IgD-negative memory B cell (primary cell): ENCODE results near the gene OSBPL2. TPM values are rescaled to one million over a fixed set of nuclear protein-coding genes. Genes with fewer than 3 reads are reported as not detected.

Source experiments
- H3K27ac Mint-ChIP-seq, 3 donors: one replicate each; pipeline ENCODE4 v1.8.0; 2020 to 2022; ENCODE audit warnings: mild to moderate bottlenecking in 3 of 3, mixed read lengths in 3 of 3, moderate library complexity in 1 of 3
- H3K27me3 Mint-ChIP-seq: one replicate; pipeline ENCODE4 v1.8.0; 2021; ENCODE audit warnings: mixed read lengths
- H3K36me3 Mint-ChIP-seq: one replicate; pipeline ENCODE4 v1.8.0; 2020; ENCODE audit warnings: mild to moderate bottlenecking, mixed read lengths
- H3K4me1 Mint-ChIP-seq, 3 donors: one replicate each; pipeline ENCODE4 v1.8.0; 2020 to 2022; ENCODE audit warnings: mixed read lengths in 3 of 3, mild to moderate bottlenecking in 1 of 3
- H3K4me3 Mint-ChIP-seq, 4 donors: one replicate each; pipeline ENCODE4 v1.8.0; 2020 to 2022; ENCODE audit warnings: mild to moderate bottlenecking in 4 of 4, mixed read lengths in 4 of 4, moderate library complexity in 3 of 4
- H3K9me3 Mint-ChIP-seq, 3 donors: one replicate each; pipeline ENCODE4 v1.8.0; 2020 to 2021; ENCODE audit warnings: mixed read lengths in 3 of 3, mild to moderate bottlenecking in 1 of 3
- polyA plus RNA-seq: library from polyadenylated mRNA; unstranded; fragments of 300-500 nt; fragmentation: Illumina TruSeq; gene quantifications from one replicate; pipeline ENCODE4 v1.2.3, GENCODE V29; 2021

OSBPL2 gene
- polyA plus RNA-seq, 1 donor from 2014 or later = 25.6 TPM

DNA sequence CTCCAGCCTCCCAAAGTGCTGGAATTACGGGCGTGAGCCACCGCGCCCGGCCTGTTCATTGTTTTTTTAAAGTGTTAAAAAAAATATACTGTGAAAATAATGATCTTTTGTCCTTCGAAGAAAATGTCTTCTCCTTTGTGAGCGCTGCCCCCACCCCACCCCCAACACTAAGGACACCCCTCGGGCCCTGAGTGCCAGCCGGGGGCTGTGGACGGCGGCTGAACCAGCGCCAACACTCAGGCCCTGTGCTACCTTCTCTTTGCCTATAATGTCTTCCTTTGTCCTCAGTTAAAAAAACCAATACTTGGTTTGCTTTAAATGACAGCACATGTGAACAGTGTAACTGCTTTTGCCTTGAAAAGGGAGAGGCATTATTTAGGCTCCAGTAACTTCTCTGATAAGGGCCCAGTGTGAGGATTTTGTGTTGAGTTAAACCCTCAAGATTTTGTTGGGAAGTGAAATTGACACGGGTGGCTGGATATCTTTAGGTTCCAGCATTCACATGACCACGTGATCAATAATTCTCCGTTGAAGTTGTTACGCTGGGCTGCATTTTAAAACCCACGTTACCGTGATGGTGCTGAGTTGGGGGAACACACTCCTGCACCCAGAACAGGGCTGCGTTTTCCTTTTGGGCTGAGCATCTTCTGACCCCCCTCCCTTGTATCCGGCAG lies 54.9 kb downstream of the OSBPL2 start:
- Mint-ChIP-seq H3K4me1 (peaks cover 14 to 22% (median 18%) of the 10 kb centered on the region in 3 donors), H3K4me3 (peak overlapping the region in 1 of 4 donors; percentile 73), H3K9me3 (no peaks in the 10 kb centered on the region), H3K27ac (no peak overlapping the region), H3K36me3 (peaks cover 9% of the 10 kb centered on the region), H3K27me3 (no peaks in the 10 kb centered on the region)

- Mint-ChIP-seq H3K9me3 (no peaks in the 10 kb centered on the region), H3K27me3 (no peaks in the 10 kb centered on the region), H3K4me3 (peak overlapping the region in 2 of 4 donors; percentile 22 to 39), H3K27ac (no peak overlapping the region), H3K36me3 (peaks cover 5% of the 10 kb centered on the region), H3K4me1 (peaks cover 14 to 22% (median 18%) of the 10 kb centered on the region in 3 donors)
Measured at GRCh38 chr20:62293946-62294345, 55.6 kb downstream of the OSBPL2 start.

- peak overlapping the region in 1 of 3 donors; percentile 15 for H3K27ac Mint-ChIP-seq
- H3K9me3 Mint-ChIP-seq = no peaks in the 10 kb centered on the region
- H3K27me3 Mint-ChIP-seq = no peaks in the 10 kb centered on the region
- H3K36me3 Mint-ChIP-seq = peaks cover 5% of the 10 kb centered on the region
- H3K4me3 Mint-ChIP-seq = peak overlapping the region in 2 of 4 donors; percentile 23 to 36
- H3K4me1 Mint-ChIP-seq = peaks cover 14 to 23% (median 18%) of the 10 kb centered on the region in 3 donors
Measured at GRCh38 chr20:62294516-62294915, 56.2 kb downstream of the OSBPL2 start.

DNA sequence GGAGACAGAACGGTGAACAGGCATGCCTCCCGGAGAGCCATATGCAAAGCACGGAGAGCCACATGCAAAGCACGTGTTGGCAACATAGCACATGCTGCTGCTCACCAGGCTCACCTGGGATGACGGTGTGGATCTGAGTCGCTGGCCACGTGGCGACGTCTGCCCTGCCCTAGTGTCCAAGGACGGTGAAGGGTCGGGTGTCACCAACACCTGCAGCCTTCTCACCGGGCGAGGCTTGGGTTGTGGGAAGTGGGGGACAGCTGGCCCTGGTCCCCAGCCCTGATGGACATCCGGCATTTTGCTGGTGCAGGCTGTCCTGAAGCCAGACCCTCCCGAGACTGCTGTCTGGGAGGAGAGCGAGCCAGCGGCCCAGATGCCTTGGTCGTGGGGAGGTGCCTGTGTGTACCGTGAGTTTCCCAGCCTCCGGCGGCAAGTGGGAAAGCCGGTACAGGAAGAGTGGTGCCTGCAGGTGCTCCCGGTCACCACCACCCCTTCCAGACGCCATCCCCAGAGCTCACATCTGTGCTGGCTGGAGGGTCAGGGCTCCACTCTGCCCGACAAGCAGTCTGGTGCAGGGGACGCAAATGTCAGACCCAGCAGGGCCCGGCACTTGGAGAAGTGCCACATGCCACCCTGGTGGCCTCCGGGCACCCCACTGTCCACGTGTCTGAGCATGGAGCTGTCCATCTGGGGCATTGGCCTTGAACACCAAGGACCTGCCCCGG lies 58.6 kb downstream of the OSBPL2 start:
- Mint-ChIP-seq H3K4me1 (peaks cover 14 to 28% (median 18%) of the 10 kb centered on the region in 3 donors), H3K9me3 (no peaks in the 10 kb centered on the region), H3K36me3 (peaks cover 3% of the 10 kb centered on the region), H3K27ac (no peak overlapping the region), H3K27me3 (no peaks in the 10 kb centered on the region), H3K4me3 (no peak overlapping the region)

- H3K27ac Mint-ChIP-seq = no peak overlapping the region
- peaks cover 3% of the 10 kb centered on the region for H3K36me3 Mint-ChIP-seq
- no peaks in the 10 kb centered on the region for H3K9me3 Mint-ChIP-seq
- no peaks in the 10 kb centered on the region for H3K27me3 Mint-ChIP-seq
- H3K4me1 Mint-ChIP-seq = peaks cover 11 to 25% (median 16%) of the 10 kb centered on the region in 3 donors
- H3K4me3 Mint-ChIP-seq = no peak overlapping the region
Measured at GRCh38 chr20:62297449-62298227, 59.3 kb downstream of the OSBPL2 start.

DNA sequence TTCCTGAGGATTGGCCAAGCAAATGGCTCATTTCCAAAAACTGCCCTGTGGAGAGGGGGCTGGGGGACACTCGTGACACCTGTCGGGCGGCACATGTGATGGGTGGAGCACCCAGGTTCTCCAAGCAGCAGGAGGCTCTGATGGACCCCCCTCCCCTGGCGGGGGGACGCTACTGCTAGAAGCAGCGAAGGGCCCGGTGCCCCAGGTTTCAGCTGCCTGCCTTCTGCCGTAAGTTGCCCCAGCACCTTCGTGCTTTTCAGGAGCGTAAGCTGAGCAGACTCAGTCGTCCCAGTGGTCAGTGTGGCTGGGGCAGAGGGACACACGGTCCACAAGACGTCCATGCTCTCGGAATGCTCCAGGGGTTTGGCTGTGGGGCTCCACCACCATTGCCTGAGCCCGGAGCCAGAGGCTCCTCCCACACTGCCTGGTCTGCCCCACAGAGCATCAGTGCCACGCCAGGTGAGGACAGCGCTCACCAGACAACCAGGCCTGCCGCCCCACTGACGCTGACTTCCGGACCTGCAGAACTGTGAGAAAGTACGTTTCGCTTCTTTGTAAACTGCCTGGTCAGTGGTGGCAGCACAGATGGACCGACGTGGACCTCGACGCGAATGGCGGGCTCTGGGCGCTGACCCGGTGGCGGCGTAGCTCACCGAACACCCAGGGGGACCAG lies 60.4 kb downstream of the OSBPL2 start:
- Mint-ChIP-seq H3K36me3 (peaks cover 3% of the 10 kb centered on the region), H3K4me1 (peaks cover 11 to 20% (median 18%) of the 10 kb centered on the region in 3 donors), H3K27me3 (no peaks in the 10 kb centered on the region), H3K9me3 (no peaks in the 10 kb centered on the region), H3K4me3 (no peak overlapping the region), H3K27ac (no peak overlapping the region)

GRCh38 chr20:62299666-62300236 lies 61.4 kb downstream of the OSBPL2 start:
- Mint-ChIP-seq H3K27ac (peak overlapping the region in 1 of 3 donors; percentile 53), H3K36me3 (no peaks in the 10 kb centered on the region), H3K27me3 (no peaks in the 10 kb centered on the region), H3K9me3 (no peaks in the 10 kb centered on the region), H3K4me1 (peaks cover 6 to 19% (median 17%) of the 10 kb centered on the region in 3 donors), H3K4me3 (no peak overlapping the region)

- H3K27me3 Mint-ChIP-seq = no peaks in the 10 kb centered on the region
- peaks cover 6 to 19% (median 17%) of the 10 kb centered on the region in 3 donors for H3K4me1 Mint-ChIP-seq
- no peak overlapping the region for H3K4me3 Mint-ChIP-seq
- no peaks in the 10 kb centered on the region for H3K36me3 Mint-ChIP-seq
- no peak overlapping the region for H3K27ac Mint-ChIP-seq
- no peaks in the 10 kb centered on the region for H3K9me3 Mint-ChIP-seq
Measured at GRCh38 chr20:62300319-62300718, 62.0 kb downstream of the OSBPL2 start.

DNA sequence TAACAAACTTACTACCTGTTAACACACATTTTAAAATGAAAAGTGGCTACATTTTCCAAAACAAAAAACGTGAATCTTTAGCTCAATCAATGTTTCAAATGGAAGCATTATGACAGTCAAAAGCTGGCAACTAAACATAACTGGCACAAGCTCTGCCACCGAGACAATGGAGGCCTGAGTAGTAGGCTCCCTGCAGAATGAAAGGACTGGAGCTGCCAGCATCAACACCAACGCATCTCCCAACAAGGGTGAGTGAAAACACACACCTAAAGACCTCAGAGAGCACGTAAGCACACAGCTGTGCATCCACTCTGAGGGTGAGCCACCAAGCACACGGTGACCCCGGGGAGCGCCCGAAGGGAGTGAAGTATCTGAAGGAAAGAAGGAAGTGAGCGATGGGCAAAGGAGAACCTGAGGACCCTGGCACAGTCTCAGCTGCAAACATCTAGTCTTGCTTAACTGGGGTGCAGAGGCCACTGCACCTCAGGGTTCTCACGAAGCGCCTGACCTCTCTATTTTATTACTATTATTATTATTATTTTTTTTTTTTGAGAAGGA lies 62.9 kb downstream of the OSBPL2 start:
- Mint-ChIP-seq H3K4me3 (peak overlapping the region in 3 of 4 donors; percentile 39 to 73 (median 69)), H3K36me3 (no peaks in the 10 kb centered on the region), H3K9me3 (no peaks in the 10 kb centered on the region), H3K27ac (peak overlapping the region in 1 of 3 donors; percentile 97), H3K27me3 (no peaks in the 10 kb centered on the region), H3K4me1 (peaks cover 6 to 22% (median 15%) of the 10 kb centered on the region in 3 donors)

DNA sequence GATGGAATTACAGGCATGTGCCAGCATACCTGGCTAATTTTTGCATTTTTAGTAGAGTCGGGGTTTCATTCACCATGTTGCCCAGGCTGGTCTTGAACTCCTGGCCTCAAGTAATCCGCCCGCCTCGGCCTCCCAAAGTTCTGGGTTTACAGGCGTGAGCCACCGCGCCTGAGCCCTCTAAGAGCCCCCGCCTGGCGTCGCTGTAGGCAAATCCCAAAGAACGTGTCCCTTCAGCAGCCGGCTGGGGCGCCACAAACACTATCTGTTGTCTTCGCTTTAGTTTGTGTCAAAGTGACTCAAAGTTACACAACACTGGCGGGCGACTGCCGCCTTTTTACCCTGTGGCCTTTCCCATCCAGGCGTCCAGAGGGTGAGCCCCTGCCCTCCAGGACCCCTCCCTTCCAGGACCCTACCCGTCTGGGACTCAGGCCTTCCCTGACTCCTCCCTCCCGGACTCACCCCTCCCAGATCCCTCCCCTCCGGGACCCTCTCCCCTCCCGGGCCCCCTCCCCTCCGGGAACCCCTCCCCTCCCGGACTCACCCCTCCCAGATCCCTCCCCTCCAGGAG lies 63.5 kb downstream of the OSBPL2 start:
- Mint-ChIP-seq H3K9me3 (no peaks in the 10 kb centered on the region), H3K4me1 (peaks cover 6 to 20% (median 15%) of the 10 kb centered on the region in 3 donors), H3K4me3 (peak overlapping the region; percentile 88 to 98 (median 98)), H3K27me3 (no peaks in the 10 kb centered on the region), H3K36me3 (no peaks in the 10 kb centered on the region), H3K27ac (peak overlapping the region; percentile 93 to 97 (median 95))

DNA sequence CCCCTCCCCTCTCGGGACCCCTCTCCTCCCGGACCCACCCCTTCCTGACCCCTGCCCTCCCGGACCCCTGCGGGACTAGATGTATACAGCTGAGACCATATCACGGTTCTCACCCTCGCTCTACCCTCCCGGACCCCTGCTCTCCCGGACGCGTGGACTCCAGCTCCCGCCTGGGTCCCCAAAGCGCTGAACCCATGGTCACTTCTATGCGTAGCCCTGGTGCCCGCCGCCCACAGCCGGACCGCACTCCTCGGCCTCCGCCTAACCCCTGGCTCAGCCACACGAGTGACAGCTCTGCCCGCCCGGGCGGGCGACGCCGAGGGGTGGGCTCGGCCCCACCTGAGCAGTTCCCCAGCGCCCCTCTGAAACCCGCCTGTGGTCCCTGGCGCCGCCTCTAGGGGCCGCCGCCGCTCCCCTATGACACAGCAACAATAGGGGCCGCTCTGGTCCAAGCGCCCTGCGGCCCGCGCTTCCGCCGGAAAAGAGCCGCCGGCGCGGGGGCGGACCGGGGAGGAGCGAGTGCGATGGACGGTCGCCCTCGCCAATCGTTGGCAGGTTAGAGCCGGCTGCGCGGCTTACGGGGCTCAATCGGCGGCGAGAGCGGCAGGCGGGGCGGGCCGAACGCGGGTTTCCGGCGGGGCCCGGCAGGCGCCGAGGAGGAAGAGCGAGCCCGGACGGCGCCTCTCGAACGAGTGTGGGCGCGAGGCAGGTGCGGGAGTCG lies 64.2 kb downstream of the OSBPL2 start, which contains the start of gene ADRM1:
Gene ADRM1 (plus strand): TSS at position 657 of the 721 bp plus-strand sequence. CDS start 572 bp downstream, outside the sequence.
- Mint-ChIP-seq H3K9me3 (no peaks in the 10 kb centered on the region), H3K36me3 (no peaks in the 10 kb centered on the region), H3K4me1 (peaks cover 6 to 20% (median 15%) of the 10 kb centered on the region in 3 donors), H3K27ac (peak within 1 kb of the TSS; percentile 93 to 97 (median 95)), H3K4me3 (peak within 1 kb of the TSS; percentile 88 to 98 (median 98)), H3K27me3 (no peaks in the 10 kb centered on the region)

DNA sequence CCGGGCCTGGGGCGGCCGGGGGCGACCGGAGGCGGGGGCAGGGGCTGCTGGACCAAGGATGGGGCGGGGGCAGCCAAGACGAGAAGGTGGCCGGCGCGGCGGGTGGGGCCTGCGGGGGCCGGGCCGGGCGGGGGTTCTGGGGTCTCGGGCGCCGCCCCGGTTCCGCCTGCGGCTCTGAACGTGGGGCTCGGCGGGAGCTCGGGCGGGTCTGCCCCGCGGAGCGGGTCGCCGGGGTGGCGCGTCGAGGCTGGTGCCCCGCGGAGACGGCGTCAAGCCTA lies 64.7 kb downstream of the OSBPL2 start:
- Mint-ChIP-seq H3K4me1 (peaks cover 6 to 20% (median 15%) of the 10 kb centered on the region in 3 donors), H3K27ac (peak overlapping the region in 2 of 3 donors; percentile 83 to 97), H3K27me3 (no peaks in the 10 kb centered on the region), H3K9me3 (no peaks in the 10 kb centered on the region), H3K36me3 (no peaks in the 10 kb centered on the region), H3K4me3 (peak overlapping the region; percentile 88 to 98 (median 98))
